Astrocyte (in vitro differentiated cells and primary cell): ENCODE measurements around the gene EXOSC5. TPM values are rescaled to one million over a fixed set of nuclear protein-coding genes. Genes with fewer than 3 reads are reported as not detected.

Experiments
- DNase-seq: peaks from one replicate; pipeline ENCODE4 v3.0.0-alpha.2; 2010; ENCODE audit warnings: low read depth
- FAIRE-seq: peaks from 2 replicates; lab custom pipeline; 2011; peaks lifted over from hg19 to GRCh38; lab: Jason Lieb, UNC
- H2AFZ ChIP-seq: 2 replicates; pipeline ENCODE4 v1.6.0; 2012; ENCODE audit warnings: low read depth, low read length, inconsistent platforms
- H3K27ac ChIP-seq: 2 replicates; pipeline ENCODE4 v1.5.1; 2011; ENCODE audit warnings: low read depth, low read length, inconsistent platforms
- H3K27me3 ChIP-seq: 2 replicates; pipeline ENCODE4 v1.6.0; 2011; ENCODE audit warnings: low read length, inconsistent platforms; ENCODE audit not compliant: insufficient read depth
- H3K36me3 ChIP-seq: 2 replicates; pipeline ENCODE4 v1.5.1; 2011; ENCODE audit warnings: low read length, inconsistent platforms; ENCODE audit not compliant: insufficient read depth
- H3K4me1 ChIP-seq: 2 replicates; pipeline ENCODE4 v1.5.1; 2011; ENCODE audit warnings: low read length, inconsistent platforms; ENCODE audit not compliant: insufficient read depth
- H3K4me2 ChIP-seq: 2 replicates; pipeline ENCODE4 v1.6.0; 2012; ENCODE audit warnings: low read length, inconsistent platforms
- H3K4me3 ChIP-seq: 2 replicates; pipeline ENCODE4 v1.5.1; 2011; ENCODE audit warnings: low read depth, mild to moderate bottlenecking, low read length, inconsistent platforms; ENCODE audit not compliant: insufficient read depth
- H3K79me2 ChIP-seq: 2 replicates; pipeline ENCODE4 v1.6.0; 2012; ENCODE audit warnings: mild to moderate bottlenecking, low read length, inconsistent platforms; ENCODE audit not compliant: insufficient read depth
- H3K9ac ChIP-seq: 2 replicates; pipeline ENCODE4 v1.6.0; 2012; ENCODE audit warnings: mild to moderate bottlenecking, low read length, inconsistent platforms
- H3K9me3 ChIP-seq: 2 replicates; pipeline ENCODE4 v1.5.1; 2012; ENCODE audit warnings: low read depth, mild to moderate bottlenecking, low read length, inconsistent platforms; ENCODE audit not compliant: insufficient read depth
- H4K20me1 ChIP-seq: 2 replicates; pipeline ENCODE4 v1.6.0; 2012; ENCODE audit warnings: low read length, inconsistent platforms; ENCODE audit not compliant: insufficient read depth
- H3K27ac Mint-ChIP-seq: one replicate; pipeline ENCODE4 v1.8.0; 2021; ENCODE audit warnings: mild to moderate bottlenecking, mixed read lengths; ENCODE audit not compliant: unreplicated experiment
- H3K27me3 Mint-ChIP-seq: one replicate; pipeline ENCODE4 v1.8.0; 2021; ENCODE audit warnings: low read depth, mixed read lengths; ENCODE audit not compliant: unreplicated experiment
- H3K36me3 Mint-ChIP-seq: one replicate; pipeline ENCODE4 v1.8.0; 2021; ENCODE audit warnings: low read depth, mixed read lengths; ENCODE audit not compliant: unreplicated experiment
- H3K4me1 Mint-ChIP-seq: one replicate; pipeline ENCODE4 v1.8.0; 2021; ENCODE audit warnings: low read depth, mixed read lengths; ENCODE audit not compliant: unreplicated experiment
- H3K4me3 Mint-ChIP-seq: one replicate; pipeline ENCODE4 v1.8.0; 2021; ENCODE audit warnings: mild to moderate bottlenecking, moderate library complexity, mixed read lengths; ENCODE audit not compliant: unreplicated experiment
- H3K9me3 Mint-ChIP-seq: one replicate; pipeline ENCODE4 v1.8.0; 2021; ENCODE audit warnings: mild to moderate bottlenecking, mixed read lengths; ENCODE audit not compliant: unreplicated experiment
- EZH2 ChIP-seq: IDR thresholded peaks from 2 replicates; pipeline ENCODE4 v1.6.1; 2012; ENCODE audit warnings: mild to moderate bottlenecking, low read length, inconsistent platforms; ENCODE audit not compliant: insufficient read depth
- total RNA-seq: library from RNA; stranded (reverse); gene quantifications from 2 replicates; pipeline ENCODE4 v1.2.1, GENCODE V29; 2021
- TF ChIP-seq, protein P1 (sequence below): IDR thresholded peaks from 2 replicates; pipeline ENCODE4 v1.5.1; 2011; ENCODE audit warnings: low read depth, mild to moderate bottlenecking, inconsistent platforms, low read length, moderate library complexity; ENCODE audit not compliant: insufficient read depth

The EXOSC5 gene
- total RNA-seq, 1 donor from 2014 or later: 18.3 TPM

GRCh38 chr19:41434450-41434849 is 37.3 kb upstream of the EXOSC5 start:
- Histone ChIP-seq H3K4me3 (no peak overlapping the region), H2AFZ (no peak overlapping the region), H3K9ac (no peak overlapping the region), H3K27me3 (no peaks in the 10 kb centered on the region), H3K79me2 (peaks cover 15% of the 10 kb centered on the region), H3K36me3 (peaks cover 7% of the 10 kb centered on the region), H3K4me2 (no peak overlapping the region), H3K9me3 (no peaks in the 10 kb centered on the region), H3K4me1 (peaks cover 5% of the 10 kb centered on the region), H3K27ac (no peak overlapping the region), H4K20me1 (peaks cover 3% of the 10 kb centered on the region)
- Mint-ChIP-seq H3K27me3 (no peaks in the 10 kb centered on the region), H3K36me3 (peaks cover 7% of the 10 kb centered on the region), H3K4me3 (no peak overlapping the region), H3K4me1 (peaks cover 5% of the 10 kb centered on the region), H3K9me3 (no peaks in the 10 kb centered on the region), H3K27ac (no peak overlapping the region)
- no peak for DNase-seq
- FAIRE-seq: no peak
- TF ChIP-seq EZH2: no peak
- TF ChIP-seq, protein P1, sequence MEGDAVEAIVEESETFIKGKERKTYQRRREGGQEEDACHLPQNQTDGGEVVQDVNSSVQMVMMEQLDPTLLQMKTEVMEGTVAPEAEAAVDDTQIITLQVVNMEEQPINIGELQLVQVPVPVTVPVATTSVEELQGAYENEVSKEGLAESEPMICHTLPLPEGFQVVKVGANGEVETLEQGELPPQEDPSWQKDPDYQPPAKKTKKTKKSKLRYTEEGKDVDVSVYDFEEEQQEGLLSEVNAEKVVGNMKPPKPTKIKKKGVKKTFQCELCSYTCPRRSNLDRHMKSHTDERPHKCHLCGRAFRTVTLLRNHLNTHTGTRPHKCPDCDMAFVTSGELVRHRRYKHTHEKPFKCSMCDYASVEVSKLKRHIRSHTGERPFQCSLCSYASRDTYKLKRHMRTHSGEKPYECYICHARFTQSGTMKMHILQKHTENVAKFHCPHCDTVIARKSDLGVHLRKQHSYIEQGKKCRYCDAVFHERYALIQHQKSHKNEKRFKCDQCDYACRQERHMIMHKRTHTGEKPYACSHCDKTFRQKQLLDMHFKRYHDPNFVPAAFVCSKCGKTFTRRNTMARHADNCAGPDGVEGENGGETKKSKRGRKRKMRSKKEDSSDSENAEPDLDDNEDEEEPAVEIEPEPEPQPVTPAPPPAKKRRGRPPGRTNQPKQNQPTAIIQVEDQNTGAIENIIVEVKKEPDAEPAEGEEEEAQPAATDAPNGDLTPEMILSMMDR: no peak

GRCh38 chr19:41433171-41433570 is 36.0 kb upstream of the EXOSC5 start:
- no peak for FAIRE-seq
- H2AFZ ChIP-seq: no peak overlapping the region
- no peak overlapping the region for H3K4me3 ChIP-seq
- H3K9me3 ChIP-seq: no peaks in the 10 kb centered on the region
- H3K27ac ChIP-seq: no peak overlapping the region
- Mint-ChIP-seq H3K27me3 (no peaks in the 10 kb centered on the region), H3K9me3 (no peaks in the 10 kb centered on the region), H3K4me3 (no peak overlapping the region), H3K4me1 (peaks cover 7% of the 10 kb centered on the region), H3K36me3 (peaks cover 7% of the 10 kb centered on the region), H3K27ac (no peak overlapping the region)
- TF ChIP-seq EZH2: no peak
- TF ChIP-seq, protein P1: no peak
- peaks cover 9% of the 10 kb centered on the region for H3K36me3 ChIP-seq
- peaks cover under 1% of the 10 kb centered on the region for H3K4me1 ChIP-seq
- no peak overlapping the region for H3K4me2 ChIP-seq
- no peak overlapping the region for H3K9ac ChIP-seq
- peaks cover 3% of the 10 kb centered on the region for H4K20me1 ChIP-seq
- no peak for DNase-seq
- H3K79me2 ChIP-seq: peaks cover 7% of the 10 kb centered on the region
- no peaks in the 10 kb centered on the region for H3K27me3 ChIP-seq
